HG02938 (cell line): ENCODE results near the gene DHRSX.
"Not testable (repeated sequence)": the region's sequence is repeated elsewhere in the genome, so short reads cannot be mapped to it uniquely, and the experiment has no call there.

Experiments used
- ATAC-seq: cut with Tn5 transposase; IDR thresholded peaks from one replicate; pipeline ENCODE4 v1.9.1; 2021; ENCODE audit warnings: mild to moderate bottlenecking, moderate library complexity; ENCODE audit not compliant: unreplicated experiment

Gene DHRSX

DNA sequence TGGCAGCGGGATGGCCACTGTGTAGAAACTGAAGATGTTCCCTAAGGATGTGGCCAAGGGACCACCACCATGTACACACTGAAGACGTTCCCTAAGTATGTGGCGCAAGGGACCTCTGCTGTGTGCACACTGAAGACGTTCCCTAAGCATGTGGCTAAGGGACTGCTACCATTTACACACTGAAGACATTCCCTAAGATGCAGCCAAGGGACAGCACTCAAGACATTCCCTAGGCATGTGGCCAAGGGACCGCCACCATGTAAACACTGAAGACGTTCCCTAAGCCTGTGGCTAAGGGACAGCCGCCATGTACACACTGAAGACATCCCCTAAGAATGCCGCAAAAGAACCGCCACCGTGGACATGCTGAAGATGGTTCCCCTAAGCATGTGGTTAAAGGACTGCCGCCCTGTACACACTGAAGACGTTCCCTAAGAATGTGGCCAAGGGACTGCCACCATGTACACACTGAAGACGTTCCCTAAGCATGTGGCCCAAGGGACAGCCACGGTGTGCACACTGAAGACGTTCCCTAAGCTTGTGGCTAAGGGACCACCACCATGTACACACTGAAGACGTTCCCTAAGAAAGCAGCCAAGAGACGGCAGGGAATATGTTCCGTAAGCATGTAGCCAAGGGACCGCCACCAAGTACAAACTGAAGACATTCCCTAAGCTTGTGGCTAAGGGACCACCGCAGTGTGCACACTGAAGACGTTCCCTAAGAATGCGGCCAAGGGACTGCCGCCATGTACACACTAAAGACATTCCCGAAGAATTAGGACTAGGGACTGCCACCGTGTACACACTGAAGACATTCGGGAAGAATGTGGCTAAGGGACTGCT is 43.3 kb downstream of the DHRSX start:
- ATAC-seq = no peak

- not testable (repeated sequence) for ATAC-seq
These were observed 44.7 kb downstream of the DHRSX start for GRCh38 chrX:2456091-2456490.

DNA sequence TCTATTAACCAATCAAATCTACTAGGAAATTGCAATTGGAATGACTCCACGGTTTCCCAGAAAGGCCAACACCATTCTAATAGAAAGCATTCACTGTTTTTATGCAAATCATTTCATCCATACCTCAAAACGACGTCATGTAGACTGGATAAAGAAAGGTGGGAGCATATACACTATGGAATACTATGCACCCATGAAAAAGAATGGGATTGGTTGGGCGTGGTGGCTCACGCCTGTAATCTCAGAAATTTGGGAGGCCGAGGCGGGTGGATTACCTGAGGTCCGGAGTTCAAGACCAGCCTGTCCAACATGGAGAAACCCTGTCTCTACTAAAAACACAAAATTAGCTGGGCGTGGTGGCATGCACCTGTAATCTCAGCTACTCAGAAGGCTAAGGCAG is 46.2 kb downstream of the DHRSX start:
- not testable (repeated sequence) for ATAC-seq

DNA sequence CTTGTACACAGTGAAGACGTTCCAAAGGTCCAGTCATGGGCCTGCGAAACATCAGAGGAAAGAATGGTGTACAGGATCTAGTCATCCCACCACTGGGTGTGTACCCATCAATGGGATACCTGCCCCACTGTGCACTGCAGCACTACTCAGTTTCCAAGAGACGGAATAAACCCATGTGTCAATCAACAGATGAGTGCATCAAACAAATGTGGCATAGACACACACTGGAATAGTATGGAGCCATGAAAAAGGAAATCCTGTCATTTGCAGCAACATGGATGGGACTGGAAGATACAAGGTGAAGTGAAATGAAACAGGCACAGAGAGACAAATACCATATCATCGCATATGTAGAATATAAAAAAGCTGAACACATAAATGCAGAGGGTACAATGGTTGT is 48.0 kb downstream of the DHRSX start:
- ATAC-seq = no peak

DNA sequence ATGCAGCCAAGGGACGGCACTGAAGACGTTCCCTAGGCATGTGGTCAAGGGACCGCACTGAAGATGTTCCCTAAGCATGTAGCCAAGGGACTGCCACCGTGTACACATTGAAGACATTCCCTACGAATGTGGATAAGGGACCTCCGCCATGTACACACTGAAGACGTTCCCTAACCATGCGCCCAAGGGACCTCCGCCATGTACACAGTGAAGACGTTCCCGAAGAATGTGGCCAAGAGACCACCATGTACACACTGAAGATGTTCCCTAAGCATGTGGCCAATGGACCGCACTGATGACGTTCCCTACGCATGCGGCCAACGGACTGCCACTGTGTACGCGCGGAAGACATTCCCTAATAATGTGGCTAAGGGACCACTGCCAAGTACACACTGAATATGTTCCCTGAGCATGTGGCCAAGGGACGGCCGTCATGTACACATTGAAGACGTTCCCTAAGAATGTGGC is 48.4 kb downstream of the DHRSX start:
- ATAC-seq = no peak

DNA sequence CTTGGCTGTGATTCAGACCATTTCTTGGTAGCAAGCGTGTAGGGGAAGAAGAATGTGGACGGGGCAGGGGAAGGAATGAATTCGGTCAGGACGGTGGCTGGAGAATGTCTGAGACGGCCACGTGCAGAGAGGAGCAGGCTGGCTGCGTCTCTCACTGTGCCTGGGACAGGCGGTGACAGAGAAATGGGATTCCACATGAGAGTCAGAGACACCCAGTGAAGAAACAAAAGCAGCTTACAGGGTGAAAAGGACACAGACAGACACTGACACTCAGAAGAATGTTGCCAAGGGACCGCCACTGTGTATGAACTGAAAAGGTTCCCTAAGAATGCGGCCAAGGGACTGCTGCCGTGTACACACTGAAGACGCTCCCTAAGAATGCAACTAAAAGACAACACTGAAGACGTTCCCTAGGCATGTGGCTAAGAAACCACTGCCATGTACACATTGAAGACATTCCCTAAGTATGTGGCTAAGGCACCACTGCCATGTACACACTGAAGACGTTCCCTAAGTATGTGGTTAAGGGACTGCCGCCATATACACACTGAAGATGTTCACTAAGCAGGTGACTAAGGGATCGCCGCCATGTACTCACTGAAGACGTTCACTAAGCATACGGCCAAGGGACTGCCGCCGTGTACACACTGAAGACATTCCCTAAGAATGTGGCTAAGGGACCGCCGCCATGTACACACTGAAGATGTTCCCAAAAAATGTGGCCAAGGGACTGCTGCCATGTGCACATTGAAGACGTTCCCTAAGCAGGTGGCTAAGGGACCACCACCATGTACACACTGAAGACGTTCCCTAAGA is 49.1 kb downstream of the DHRSX start:
- ATAC-seq = no peak

DNA sequence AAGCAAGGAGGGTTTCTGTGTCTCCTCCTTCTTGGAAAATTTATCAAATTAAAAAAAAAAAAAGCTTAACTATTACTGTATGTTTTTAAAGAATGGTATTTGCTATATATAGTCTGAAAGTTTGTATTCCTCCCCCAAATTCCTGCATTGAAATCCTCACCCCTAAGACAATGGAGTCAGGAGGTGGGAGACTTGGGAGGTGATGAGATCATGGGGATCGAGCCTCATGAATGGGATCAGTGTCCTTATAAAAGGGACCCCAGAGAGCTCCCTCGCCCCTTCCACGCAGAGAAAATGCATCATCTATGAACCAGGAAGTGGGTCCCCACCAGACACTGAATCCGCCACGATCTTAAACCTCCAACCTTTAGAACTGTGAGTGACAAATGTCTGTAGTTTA is 50.1 kb downstream of the DHRSX start:
- ATAC-seq = no peak

- no peak for ATAC-seq
These were observed 51.5 kb downstream of the DHRSX start for GRCh38 chrX:2449135-2449886.

- ATAC-seq = no peak
These were observed 53.3 kb downstream of the DHRSX start for GRCh38 chrX:2447484-2447883.

DNA sequence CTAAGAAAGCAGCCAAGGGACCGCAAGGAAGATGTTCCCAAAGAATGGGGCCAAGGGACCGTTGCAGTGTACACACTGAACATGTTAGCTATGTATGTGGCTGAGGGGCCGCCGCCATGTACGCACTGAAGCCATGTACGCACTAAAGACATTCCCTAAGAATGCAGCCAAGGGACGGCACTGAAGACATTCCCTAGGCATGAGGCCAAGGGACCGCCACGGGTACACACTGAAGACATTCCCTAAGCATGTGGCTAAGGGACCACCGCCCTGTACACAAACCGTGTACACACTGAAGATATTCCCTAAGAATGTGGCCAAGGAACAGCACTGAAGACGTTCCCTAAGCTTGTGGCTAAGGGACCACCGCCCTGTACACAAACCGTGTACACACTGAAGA is 54.0 kb downstream of the DHRSX start:
- ATAC-seq = no peak

DNA sequence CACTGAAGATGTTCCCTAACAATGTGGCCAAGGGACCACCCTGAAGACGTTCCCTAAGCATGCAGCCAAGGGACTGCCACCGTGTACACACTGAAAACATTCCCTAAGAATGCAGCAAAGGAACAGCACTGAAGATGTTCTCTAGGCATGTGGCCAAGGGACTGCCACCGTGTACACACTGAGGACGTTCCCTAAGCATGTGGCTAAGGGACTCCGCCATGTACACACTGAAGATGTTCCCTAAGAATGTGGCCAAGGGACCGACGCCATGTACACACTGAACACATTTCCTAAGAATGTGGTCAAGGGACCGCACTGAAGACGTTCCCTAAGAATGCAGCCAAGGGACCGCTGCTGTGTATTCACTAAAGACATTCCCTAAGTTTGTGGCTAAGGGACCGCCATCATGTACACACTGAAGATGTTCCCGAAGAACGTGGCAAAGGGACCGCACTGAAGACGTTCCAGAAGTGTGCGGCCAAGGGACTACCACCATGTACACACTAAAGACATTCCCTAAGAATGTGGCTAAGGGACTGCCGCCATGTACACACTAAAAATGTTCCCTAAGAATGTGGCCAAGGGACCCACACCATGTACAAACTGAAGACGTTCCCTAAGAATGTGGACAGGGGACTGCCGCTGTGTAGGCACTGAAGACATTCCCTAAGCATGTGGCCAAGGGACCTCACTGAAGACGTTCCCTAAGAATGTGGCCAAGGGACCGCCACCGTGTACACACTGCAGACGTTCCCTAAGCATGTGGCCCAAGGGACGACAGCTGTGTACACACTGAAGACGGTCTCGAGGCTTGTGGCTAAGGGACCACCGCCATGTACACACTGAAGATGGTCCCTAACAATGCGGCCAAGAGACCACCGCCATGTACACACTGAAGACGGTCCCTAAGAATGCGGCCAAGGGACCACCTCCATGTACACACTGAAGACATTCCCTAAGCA is 54.8 kb downstream of the DHRSX start:
- ATAC-seq = no peak

- no peak for ATAC-seq
These were observed 58.1 kb downstream of the DHRSX start for GRCh38 chrX:2442694-2443093.

- no peak for ATAC-seq
These were observed 59.3 kb downstream of the DHRSX start for GRCh38 chrX:2441466-2441865.

DNA sequence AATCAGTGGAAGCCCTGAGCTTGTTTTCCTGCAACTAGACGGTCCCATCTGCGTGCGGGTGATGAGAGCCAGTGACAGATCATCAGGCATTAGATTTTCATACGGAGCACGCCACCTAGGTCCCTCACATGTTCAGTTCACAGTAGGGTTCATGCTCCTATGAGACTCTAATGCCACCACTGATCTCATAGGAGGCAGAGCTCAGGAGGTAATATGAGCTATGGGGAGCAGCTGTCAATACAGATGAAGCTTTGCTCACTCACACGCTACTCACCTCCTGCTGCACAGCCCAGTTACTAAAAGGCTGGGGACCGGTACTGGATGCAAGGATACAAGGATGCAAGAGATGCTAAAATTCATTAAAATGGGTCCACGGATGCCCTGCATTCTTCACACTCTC is 61.2 kb downstream of the DHRSX start:
- no peak for ATAC-seq

- ATAC-seq = no peak
These were observed 65.3 kb downstream of the DHRSX start for GRCh38 chrX:2435465-2435864.

DNA sequence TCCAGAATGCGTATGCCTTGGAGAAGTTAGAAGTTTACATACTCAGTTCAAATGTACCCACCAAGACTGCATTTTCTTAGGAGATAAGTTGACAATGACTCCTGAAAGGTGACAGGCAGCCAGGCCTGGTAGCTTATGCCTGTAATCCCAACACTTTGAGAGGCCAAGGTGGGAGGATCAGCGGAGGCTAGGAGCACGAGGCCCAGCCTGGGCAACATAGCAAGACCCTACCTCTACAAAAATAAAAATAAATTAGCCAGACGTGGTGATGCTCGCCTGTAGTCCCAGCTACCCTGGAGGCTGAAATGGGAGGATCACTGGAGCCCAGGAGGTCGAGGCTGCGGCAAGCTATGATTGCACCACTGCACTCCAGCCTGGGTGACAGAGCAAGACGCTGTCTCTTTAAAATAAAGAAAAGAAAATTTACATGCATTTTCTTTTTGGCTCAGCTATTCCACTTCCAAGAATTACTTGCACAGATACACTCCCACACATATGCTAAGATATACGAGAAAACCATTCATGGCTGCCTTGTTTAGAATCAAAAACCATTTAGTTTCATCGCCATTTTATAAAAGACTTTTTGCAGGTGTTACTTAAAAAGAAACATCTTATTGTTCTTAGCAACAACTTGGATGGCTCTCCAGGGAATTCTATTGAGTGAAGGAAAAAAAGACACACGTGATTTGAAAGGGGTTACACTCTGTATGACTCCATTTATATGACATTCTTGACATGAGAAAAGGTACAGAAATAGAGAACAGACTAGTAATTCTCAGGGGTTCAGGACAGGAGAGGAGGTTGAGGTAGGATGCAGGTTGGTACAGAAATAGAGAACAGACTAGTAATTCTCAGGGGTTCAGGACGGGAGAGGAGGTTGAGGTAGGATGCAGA is 66.3 kb downstream of the DHRSX start:
- no peak for ATAC-seq

DNA sequence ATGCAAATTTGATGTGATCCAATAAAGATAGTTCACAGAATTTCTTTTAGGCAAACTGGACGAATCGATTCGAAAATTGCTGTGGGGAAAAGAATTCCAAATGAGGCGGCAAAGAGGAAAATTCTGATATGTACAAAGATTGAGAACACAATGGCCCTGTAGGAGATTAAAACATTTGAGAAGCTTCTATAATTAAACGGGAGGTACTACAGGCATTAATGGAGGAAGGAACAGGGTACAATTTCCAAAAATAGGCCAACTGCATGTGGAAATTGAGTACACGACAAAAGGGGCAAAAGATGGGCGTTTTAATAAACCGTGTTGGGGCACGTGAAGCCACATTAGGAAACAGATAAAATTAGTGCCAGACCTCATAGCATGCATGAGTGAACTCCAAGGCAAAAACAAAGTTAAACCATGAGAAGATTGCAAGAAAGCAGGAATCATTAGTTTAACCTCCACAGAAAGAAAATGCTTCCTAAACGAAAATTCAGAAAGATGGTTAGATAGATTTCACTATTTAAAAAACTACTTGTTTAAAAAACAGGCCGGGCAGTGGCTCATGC is 68.4 kb downstream of the DHRSX start:
- ATAC-seq = no peak

DNA sequence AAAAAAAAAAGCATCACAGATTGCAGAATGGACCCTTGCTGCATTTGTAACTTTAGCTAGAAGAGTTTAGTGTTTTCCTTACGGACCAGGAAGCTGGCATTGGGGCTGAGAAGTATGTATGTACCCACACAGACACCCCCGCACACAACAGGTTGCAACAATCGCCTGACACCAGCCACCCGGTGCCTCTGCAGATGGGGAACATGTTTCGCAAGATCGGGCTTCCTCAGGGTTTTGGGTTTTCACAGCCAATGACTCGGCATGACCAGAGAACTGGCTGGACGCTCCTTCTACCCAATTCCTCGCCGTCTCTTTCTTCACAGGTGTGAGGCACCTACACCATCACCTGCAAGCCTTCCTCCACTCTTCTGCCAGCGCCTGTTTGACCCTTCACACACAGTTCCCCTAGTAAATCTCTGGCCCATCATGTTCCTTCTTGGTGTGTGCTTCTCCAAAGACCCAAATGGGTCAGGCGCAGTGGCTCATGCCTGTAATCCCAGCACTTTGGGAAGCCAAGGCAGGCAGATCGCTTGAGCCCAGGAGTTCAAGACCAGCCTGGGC is 70.4 kb downstream of the DHRSX start:
- no peak for ATAC-seq

DNA sequence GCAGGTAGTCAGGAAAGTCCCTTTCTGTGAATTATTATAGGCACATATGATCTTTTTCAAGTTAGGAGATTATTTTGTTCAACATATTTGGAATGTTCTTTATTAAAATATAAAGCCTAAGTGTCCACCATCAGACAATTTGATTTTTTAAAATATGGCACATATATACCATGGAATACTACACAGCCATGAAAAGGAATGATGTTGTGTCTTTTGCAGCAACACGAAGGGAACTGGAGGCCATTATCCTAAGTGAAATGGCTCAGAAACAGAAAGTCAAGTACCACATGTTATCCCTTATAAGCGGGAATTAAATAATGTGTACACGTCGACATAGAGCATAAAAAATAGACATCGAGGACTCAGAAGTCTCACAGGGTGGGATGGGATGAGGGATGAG is 73.0 kb downstream of the DHRSX start:
- no peak for ATAC-seq
